Measurements from ENCODE around the gene BORCS6. TPM values are rescaled to one million over a fixed set of nuclear protein-coding genes. Genes with fewer than 3 reads are reported as not detected.
A peak's percentile ranks its signal among the peaks of the same experiment; 100 is the strongest.

The BORCS6 gene
- total RNA-seq, 1 experiment from 2014 or later, result 6.4 TPM

- Histone ChIP-seq H3K9me2 (ENCODE audit: insufficient read depth) (no peaks in the 10 kb centered on the region), H3K4me1 (ENCODE audit: control insufficient read depth in 1 of 2, insufficient read depth in 2 of 2, low read length in 2 of 2) (peaks cover 44 to 91% of the 10 kb centered on the region in 2 experiments), H2AFZ (ENCODE audit: low read depth, low read length, poor library complexity, severe bottlenecking) (no peak overlapping the region), H3K27me3 (ENCODE audit: insufficient read depth, low read length) (no peaks in the 10 kb centered on the region), H3K4me3 (replicated peaks in 1 of 2; ENCODE audit: low read depth in 1 of 2, low read length in 2 of 2) (peak overlapping the region; percentile 82 to 86), H3K36me3 (ENCODE audit: control insufficient read depth in 1 of 2, insufficient read depth in 2 of 2, low read length in 2 of 2) (no peaks in the 10 kb centered on the region), H3K4me2 (ENCODE audit: low read length) (peak overlapping the region; percentile 93), H3K79me2 (ENCODE audit: insufficient read depth, low read length) (no peaks in the 10 kb centered on the region), H3K27ac (ENCODE audit: low read depth, low read length) (peak overlapping the region; percentile 83), H3K9ac (ENCODE audit: low read length) (peak overlapping the region; percentile 91), H4K20me1 (ENCODE audit: insufficient read depth) (no peaks in the 10 kb centered on the region), H3K9me3 (ENCODE audit: control insufficient read depth in 1 of 2, insufficient read depth in 1 of 2, low read depth in 1 of 2, low read length in 2 of 2) (no peaks in the 10 kb centered on the region)
- ChIA-PET POLR2A (interaction anchor here (0.7 to 7.5 kb wide), 10 partner anchors 10 to 102 kb away, joined by 3 to 63 read pairs (median 13); partner anchors contain the start of genes ALOXE3, AURKB, BORCS6 and CTC1), RAD21 (ENCODE audit: low non-redundant PET in 1 of 2, low total read pairs in 2 of 2, uncharacterized antibody in 2 of 2, unreplicated experiment in 2 of 2) (interaction anchor here (1.0 to 1.9 kb wide), 5 partner anchors 18 to 36 kb away, joined by 3 to 6 read pairs (median 4); partner anchors contain the start of genes BORCS6 (in 1 of the 2) and CTC1 (in 1 of the 2)), CTCF (interaction anchor here (1.0 to 1.6 kb wide), 6 partner anchors 32 to 149 kb away, joined by 3 to 7 read pairs (median 3); partner anchors contain the start of gene BORCS6)
- TF ChIP-seq SP1 (IDR thresholded peaks at IDR 0.05; ENCODE audit: low read depth), result no peak
- TF ChIP-seq YY1 (IDR thresholded peaks at IDR 0.05; ENCODE audit: extremely low read depth, insufficient replicate concordance, low read depth, low read length), result no peak
- TF ChIP-seq CEBPB (IDR thresholded peaks at IDR 0.05; ENCODE audit: low read depth), result peak; percentile 65
- TF ChIP-seq ATF3 (IDR thresholded peaks at IDR 0.05), result peak; percentile 98
- TF ChIP-seq SIN3A (IDR thresholded peaks at IDR 0.05; ENCODE audit: low read depth), result no peak
- no peak for TF ChIP-seq POLR2AphosphoS5 (IDR thresholded peaks at IDR 0.05; ENCODE audit: low read depth, low read length)
- no peak for TF ChIP-seq SRF (IDR thresholded peaks at IDR 0.05; ENCODE audit: low read depth)
- no peak for TF ChIP-seq RAD21 (IDR thresholded peaks at IDR 0.05; ENCODE audit: low read depth)
- no peak for TF ChIP-seq ELF1 (IDR thresholded peaks at IDR 0.05; ENCODE audit: borderline replicate concordance, low read depth)
- TF ChIP-seq MAX (IDR thresholded peaks at IDR 0.05), result peak; percentile 58; the same call in 1 of the 2 replicates
- no peak for TF ChIP-seq EZH2phosphoT487 (IDR thresholded peaks at IDR 0.05; ENCODE audit: borderline replicate concordance)
- peak; percentile 79 for TF ChIP-seq CBX3 (IDR thresholded peaks at IDR 0.05; ENCODE audit: low read depth)
- TF ChIP-seq, protein P1, sequence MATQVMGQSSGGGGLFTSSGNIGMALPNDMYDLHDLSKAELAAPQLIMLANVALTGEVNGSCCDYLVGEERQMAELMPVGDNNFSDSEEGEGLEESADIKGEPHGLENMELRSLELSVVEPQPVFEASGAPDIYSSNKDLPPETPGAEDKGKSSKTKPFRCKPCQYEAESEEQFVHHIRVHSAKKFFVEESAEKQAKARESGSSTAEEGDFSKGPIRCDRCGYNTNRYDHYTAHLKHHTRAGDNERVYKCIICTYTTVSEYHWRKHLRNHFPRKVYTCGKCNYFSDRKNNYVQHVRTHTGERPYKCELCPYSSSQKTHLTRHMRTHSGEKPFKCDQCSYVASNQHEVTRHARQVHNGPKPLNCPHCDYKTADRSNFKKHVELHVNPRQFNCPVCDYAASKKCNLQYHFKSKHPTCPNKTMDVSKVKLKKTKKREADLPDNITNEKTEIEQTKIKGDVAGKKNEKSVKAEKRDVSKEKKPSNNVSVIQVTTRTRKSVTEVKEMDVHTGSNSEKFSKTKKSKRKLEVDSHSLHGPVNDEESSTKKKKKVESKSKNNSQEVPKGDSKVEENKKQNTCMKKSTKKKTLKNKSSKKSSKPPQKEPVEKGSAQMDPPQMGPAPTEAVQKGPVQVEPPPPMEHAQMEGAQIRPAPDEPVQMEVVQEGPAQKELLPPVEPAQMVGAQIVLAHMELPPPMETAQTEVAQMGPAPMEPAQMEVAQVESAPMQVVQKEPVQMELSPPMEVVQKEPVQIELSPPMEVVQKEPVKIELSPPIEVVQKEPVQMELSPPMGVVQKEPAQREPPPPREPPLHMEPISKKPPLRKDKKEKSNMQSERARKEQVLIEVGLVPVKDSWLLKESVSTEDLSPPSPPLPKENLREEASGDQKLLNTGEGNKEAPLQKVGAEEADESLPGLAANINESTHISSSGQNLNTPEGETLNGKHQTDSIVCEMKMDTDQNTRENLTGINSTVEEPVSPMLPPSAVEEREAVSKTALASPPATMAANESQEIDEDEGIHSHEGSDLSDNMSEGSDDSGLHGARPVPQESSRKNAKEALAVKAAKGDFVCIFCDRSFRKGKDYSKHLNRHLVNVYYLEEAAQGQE (IDR thresholded peaks at IDR 0.05; ENCODE audit: low read depth), result no peak
- intact Hi-C loops (cut with micrococcal nuclease), result loop anchor here (1.0 to 10.0 kb wide), 4 partner anchors 35 to 153 kb away; partner anchors contain the start of gene KRABD2
- BruUV-seq (replicated peaks), result no TSS peak
- DNase-seq (ENCODE audit: low read depth, low spot score) (no peak), ATAC-seq (peak; percentile 48)
These were observed 31.8 kb upstream of the BORCS6 start for GRCh38 chr17:8221663-8222379.
